BLaER1 (cell line): ENCODE data around the gene TBC1D5.
"Not testable (repeated sequence)": the region's sequence is repeated elsewhere in the genome, so short reads cannot be mapped to it uniquely, and the experiment has no call there.

Experiments
- H3K27ac ChIP-seq: shearing (Covaris generic); formaldehyde crosslinking; 2 replicates; pipeline ENCODE4 v1.8.1; 2022
- H3K27me3 ChIP-seq: shearing (Covaris generic); formaldehyde crosslinking; 2 replicates; pipeline ENCODE4 v1.8.1; 2022
- H3K36me3 ChIP-seq: shearing (Covaris generic); formaldehyde crosslinking; 2 replicates; pipeline ENCODE4 v1.8.1; 2022
- H3K4me1 ChIP-seq: shearing (Covaris generic); formaldehyde crosslinking; 2 replicates; pipeline ENCODE4 v1.8.1; 2022
- H3K4me2 ChIP-seq: shearing (Covaris generic); formaldehyde crosslinking; 2 replicates; pipeline ENCODE4 v1.8.1; 2022
- H3K4me3 ChIP-seq: shearing (Covaris generic); formaldehyde crosslinking; 2 replicates; pipeline ENCODE4 v1.8.1; 2022
- H3K9ac ChIP-seq: shearing (Covaris generic); formaldehyde crosslinking; 2 replicates; pipeline ENCODE4 v1.8.1; 2022
- H3K9me3 ChIP-seq: shearing (Covaris generic); formaldehyde crosslinking; 2 replicates; pipeline ENCODE4 v1.8.1; 2022
- H4K20me1 ChIP-seq: shearing (Covaris generic); formaldehyde crosslinking; 2 replicates; pipeline ENCODE4 v1.8.1; 2022
- Cebpa-rat ChIP-seq: shearing (Covaris generic); IDR thresholded peaks from 2 replicates; pipeline ENCODE4 v1.8.1; 2022

Gene TBC1D5

DNA sequence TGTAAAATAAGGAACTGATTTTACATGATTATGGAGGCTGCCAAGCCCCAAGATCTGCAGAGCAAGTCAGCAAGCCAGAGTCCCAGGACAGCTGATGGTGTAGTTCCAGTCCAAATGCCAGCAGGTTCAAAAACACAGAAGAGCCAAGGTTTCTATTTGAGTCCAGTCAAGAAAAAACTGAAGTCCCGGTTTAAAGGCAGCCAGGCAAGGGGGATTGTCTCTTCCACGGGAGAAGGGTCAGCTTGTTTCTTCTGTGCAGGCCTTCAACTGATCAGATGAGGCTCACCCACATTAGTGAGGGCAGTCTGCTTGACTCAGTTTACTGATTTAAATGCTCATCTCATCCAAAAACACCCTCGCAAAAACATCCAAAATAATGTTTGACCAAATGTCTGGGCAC is 611.5 kb downstream of the TBC1D5 start:
- Histone ChIP-seq H3K9ac (no peak overlapping the region), H3K4me3 (no peak overlapping the region), H3K9me3 (peaks cover 22% of the 10 kb centered on the region), H3K4me2 (no peak overlapping the region), H4K20me1 (no peaks in the 10 kb centered on the region), H3K27me3 (no peaks in the 10 kb centered on the region), H3K27ac (no peak overlapping the region), H3K4me1 (no peaks in the 10 kb centered on the region), H3K36me3 (no peaks in the 10 kb centered on the region)
- TF ChIP-seq Cebpa-rat = no peak

DNA sequence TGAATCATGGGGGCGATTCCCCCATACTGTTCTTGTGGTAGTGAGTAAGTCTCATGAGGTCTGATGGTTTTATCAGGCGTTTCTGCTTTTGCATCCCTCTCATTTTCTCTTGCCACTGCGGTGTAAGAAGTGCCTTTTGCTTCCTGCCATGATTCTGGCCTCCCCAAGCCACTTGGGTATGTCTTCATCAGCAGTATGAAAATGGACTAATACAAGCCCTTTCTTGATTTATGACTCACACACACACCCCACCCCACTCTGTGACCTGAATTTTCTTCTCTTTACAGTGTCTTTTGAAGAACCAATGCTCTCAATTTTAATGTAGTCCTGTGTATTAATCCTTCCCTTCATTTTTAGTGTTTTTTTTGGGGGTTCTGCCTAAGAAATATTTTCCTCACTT is 612.9 kb downstream of the TBC1D5 start:
- Histone ChIP-seq H3K36me3 (no peaks in the 10 kb centered on the region), H3K27ac (no peak overlapping the region), H3K27me3 (no peaks in the 10 kb centered on the region), H3K9ac (no peak overlapping the region), H4K20me1 (no peaks in the 10 kb centered on the region), H3K9me3 (peaks cover 22% of the 10 kb centered on the region), H3K4me2 (no peak overlapping the region), H3K4me1 (no peaks in the 10 kb centered on the region), H3K4me3 (no peak overlapping the region)
- no peak for TF ChIP-seq Cebpa-rat

DNA sequence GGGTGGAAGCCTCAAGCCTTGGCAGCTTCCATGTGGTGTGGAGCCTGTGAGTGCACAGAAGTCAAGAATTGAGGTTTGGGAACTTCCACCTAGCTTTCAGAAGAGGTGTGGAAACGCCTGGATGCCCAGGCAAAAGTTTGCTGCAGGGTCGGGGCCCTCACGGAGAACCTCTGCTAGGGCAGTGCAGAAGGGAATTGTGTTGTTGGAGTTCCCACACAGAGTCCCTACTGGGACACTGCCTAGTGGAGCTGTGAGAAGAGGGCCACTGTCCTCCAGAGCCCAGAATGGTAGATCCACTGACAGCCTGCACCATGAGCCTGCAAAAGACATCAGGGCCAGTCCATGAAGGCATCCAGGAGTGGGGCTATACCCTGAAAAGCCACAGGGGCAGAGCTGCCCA is 613.8 kb downstream of the TBC1D5 start:
- H3K27ac ChIP-seq, H4K20me1 ChIP-seq, H3K4me3 ChIP-seq, H3K4me2 ChIP-seq, H3K36me3 ChIP-seq, H3K9ac ChIP-seq, H3K4me1 ChIP-seq, H3K27me3 ChIP-seq: not testable (repeated sequence)
- H3K9me3 ChIP-seq = peaks cover 22% of the 10 kb centered on the region

DNA sequence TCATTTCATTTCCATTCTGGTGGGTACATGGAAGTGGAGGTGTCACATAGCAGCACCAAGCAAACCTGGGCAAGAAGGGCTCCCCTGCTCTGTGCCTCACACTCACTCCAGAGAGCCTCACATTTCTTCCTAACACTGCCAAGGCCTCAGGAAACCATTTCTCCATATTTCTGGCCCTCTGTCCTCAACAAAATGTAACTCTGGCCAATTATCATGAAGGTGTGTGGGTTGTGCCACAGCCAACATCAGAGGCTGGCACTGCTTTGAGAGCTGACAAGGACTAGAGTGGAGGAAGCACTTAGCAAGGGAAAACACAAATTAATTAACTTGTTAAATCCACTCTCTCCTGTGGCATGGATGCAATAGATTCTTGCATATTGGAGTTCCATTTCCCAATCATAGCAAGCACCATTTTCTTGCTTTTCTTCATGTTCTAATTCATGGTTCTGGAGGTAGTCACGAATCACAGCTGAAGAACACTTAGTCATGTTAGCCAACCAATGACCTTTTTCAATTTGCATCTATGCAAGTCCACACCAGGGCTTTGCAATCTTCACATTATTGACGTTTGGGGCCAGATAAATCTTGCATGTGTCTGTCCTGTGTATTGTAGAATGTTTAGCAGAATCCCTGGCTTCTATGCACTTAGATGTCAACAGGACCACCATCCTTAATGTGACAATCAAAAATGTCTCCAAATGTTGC is 616.5 kb downstream of the TBC1D5 start:
- Histone ChIP-seq H3K27me3 (no peaks in the 10 kb centered on the region), H3K27ac (no peak overlapping the region), H3K4me3 (no peak overlapping the region), H3K4me1 (no peaks in the 10 kb centered on the region), H3K9me3 (peaks cover 22% of the 10 kb centered on the region), H3K9ac (no peak overlapping the region), H3K36me3 (no peaks in the 10 kb centered on the region), H3K4me2 (no peak overlapping the region), H4K20me1 (no peaks in the 10 kb centered on the region)
- TF ChIP-seq Cebpa-rat = no peak

DNA sequence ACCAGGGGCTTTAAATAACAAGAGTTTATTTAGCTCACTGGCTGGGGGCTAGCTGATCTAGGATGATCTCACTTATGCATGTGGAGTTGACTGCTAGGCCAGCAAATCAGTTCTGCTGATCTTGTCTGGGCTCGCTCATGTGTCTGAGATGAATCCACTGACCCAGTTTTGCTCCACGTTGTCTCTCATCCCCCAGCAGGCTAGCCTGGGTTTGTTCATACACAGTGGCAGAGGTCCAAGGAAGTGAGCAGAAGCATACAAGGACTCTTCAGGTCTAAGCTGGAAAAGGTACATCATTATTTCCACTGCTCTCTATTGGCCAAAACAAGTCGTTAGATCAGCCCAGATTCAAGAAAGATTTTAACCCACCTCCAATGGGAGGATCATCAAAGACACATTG is 619.7 kb downstream of the TBC1D5 start:
- no peak for TF ChIP-seq Cebpa-rat
- Histone ChIP-seq H3K4me2 (no peak overlapping the region), H3K9ac (no peak overlapping the region), H3K27me3 (no peaks in the 10 kb centered on the region), H4K20me1 (no peaks in the 10 kb centered on the region), H3K9me3 (peaks cover 5% of the 10 kb centered on the region; the same call in 1 of the 2 replicates), H3K4me1 (no peaks in the 10 kb centered on the region), H3K4me3 (no peak overlapping the region), H3K36me3 (no peaks in the 10 kb centered on the region), H3K27ac (no peak overlapping the region)

DNA sequence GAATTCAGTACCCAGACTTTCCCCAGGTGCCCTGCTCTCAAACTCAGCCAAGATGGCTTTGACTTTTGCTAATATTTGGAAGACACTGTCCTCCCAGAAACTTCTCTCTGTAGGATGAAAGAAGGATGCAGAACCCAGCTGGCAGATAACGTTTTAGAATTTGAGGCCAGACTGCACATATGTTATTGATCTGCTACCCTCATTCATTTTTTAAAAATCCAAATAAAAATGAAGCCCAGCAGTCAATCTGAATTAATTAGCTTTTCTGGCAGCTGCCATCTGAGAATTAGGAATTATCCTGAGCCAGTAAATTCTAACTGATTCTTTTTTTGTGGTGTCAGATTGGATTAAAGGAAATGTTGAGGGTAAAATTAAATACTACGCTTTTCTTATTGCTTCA is 621.1 kb downstream of the TBC1D5 start:
- Histone ChIP-seq H3K4me2 (no peak overlapping the region), H3K4me3 (no peak overlapping the region), H3K4me1 (no peaks in the 10 kb centered on the region)

DNA sequence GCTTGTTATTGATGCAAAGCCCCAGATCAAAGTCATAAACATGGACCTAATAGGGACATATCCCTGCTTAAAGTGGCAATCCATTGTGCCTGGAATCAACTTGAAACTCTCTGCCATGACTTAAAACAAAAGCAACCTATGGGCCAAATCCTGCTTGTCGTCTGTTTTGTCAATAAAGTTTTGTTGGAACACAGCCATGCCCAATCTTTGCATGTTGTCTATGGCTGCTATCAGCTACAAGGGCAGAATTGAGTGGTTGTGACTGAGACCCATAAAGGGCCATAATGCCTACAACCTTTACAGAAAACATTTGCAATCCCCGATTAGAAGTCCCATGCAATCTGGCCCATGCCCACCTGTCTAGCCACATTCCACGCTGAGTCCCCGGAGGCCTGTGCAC is 622.3 kb downstream of the TBC1D5 start:
- Histone ChIP-seq H3K9ac (no peak overlapping the region), H3K27ac (no peak overlapping the region), H3K4me3 (no peak overlapping the region), H3K27me3 (no peaks in the 10 kb centered on the region), H4K20me1 (no peaks in the 10 kb centered on the region), H3K9me3 (no peaks in the 10 kb centered on the region), H3K4me1 (no peaks in the 10 kb centered on the region), H3K36me3 (no peaks in the 10 kb centered on the region), H3K4me2 (no peak overlapping the region)
- TF ChIP-seq Cebpa-rat = no peak

More for the DNA sequence above, 621.1 kb downstream of the TBC1D5 start:
- Histone ChIP-seq H4K20me1 (no peaks in the 10 kb centered on the region), H3K9me3 (no peaks in the 10 kb centered on the region), H3K36me3 (no peaks in the 10 kb centered on the region), H3K27ac (no peak overlapping the region), H3K9ac (no peak overlapping the region), H3K27me3 (no peaks in the 10 kb centered on the region)
- TF ChIP-seq Cebpa-rat = no peak

DNA sequence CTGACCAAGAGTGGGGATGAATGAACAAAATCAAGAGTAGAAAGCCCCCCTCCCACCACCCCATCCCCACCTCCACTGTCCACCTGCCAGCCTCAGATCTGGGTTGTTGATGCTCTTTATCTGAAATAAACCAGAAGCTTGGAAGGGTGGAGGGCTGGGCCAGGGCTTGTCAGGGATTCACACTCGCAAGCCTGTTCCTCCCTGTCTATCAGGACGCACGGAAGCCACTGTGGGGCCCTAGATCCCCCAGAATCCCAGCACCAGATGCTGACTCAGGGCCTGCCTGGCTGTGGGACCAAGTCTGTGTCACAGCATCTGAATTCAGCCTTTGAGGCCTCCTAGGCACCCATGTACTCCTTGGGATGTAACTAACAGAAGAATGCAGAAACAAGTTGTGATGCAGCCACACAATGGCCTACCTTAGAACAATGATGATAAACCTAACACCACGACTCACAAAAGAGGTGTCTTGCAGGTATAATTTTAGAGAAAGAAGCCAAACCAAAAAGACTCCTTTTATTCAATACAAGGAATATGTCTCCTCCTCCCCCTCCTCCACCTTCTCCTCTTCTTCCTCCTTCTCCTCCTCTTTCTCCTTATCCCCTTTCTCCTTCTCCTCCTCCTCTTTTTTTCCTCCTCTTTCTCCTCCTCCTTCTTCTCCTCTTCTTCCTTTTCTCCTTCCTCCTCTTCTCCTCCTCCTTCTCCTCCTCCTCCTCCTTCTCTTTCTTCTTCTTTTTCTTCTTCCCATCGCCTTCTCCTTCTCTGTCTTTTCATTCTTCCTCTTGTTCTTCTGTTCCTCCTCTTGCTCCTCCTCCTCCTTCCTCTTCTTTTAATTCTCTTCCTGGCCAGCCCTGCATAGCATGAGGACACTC is 623.0 kb downstream of the TBC1D5 start:
- H3K4me2 ChIP-seq = no peak overlapping the region

DNA sequence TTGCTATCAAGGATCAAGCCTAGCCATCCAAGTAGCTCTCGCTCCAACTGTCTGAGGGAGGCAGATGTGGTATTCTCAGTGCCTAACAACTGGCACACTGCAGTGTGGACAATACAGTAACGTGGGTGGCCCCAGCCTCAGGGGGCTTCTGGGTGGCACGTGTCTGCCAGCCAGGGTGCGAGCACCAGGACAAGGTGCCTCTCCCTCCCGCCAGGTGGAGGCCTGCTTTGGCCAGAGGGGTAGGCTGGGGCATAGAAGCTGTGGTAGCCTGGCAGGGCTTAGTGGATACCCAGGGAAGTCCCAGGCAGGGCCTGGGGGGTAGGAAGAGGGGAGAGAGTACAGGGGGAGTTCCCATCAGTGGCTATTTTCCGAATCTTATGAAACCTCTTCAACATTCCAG is 623.7 kb downstream of the TBC1D5 start:
- H3K9me3 ChIP-seq = no peaks in the 10 kb centered on the region
- H4K20me1 ChIP-seq = no peaks in the 10 kb centered on the region
- H3K36me3 ChIP-seq = no peaks in the 10 kb centered on the region
- no peak overlapping the region for H3K9ac ChIP-seq
- H3K4me2 ChIP-seq = no peak overlapping the region
- H3K27ac ChIP-seq = no peak overlapping the region
- H3K27me3 ChIP-seq = no peaks in the 10 kb centered on the region
- H3K4me3 ChIP-seq = no peak overlapping the region
- TF ChIP-seq Cebpa-rat = no peak
- no peaks in the 10 kb centered on the region for H3K4me1 ChIP-seq

More for the DNA sequence above, 623.0 kb downstream of the TBC1D5 start:
- Histone ChIP-seq H3K27ac (no peak overlapping the region), H3K27me3 (no peaks in the 10 kb centered on the region), H4K20me1 (no peaks in the 10 kb centered on the region), H3K9me3 (no peaks in the 10 kb centered on the region), H3K36me3 (no peaks in the 10 kb centered on the region), H3K4me3 (no peak overlapping the region), H3K4me1 (no peaks in the 10 kb centered on the region), H3K9ac (no peak overlapping the region)
- no peak for TF ChIP-seq Cebpa-rat

DNA sequence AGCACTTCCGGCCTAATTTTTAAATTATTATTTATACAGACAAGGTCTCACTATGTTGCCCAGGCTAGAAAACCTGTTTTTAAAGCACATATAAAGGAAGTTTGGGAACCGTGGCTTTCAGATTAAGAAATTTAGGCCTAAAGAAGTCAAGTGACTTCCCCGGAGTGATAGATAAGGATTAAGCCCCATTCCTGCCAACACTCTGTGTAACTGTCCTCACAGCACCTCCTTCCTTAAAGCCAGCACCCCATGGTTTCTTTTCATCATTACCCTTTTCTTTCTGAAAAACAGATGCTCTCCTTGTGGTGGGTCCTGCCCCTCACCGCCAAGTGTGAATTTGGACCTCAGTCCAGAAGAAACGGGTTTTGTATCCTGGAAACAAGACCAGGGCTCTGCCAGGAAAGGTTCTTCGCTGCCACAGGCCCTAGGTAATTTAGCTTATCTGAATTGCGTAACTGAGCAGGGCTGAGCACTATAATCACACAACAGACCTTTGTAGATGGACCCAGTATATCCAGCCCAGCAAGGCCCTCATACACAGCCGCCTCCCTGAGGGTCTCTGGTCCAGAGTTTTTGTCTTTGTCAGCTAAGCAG is 626.3 kb downstream of the TBC1D5 start:
- Histone ChIP-seq H3K27ac (no peak overlapping the region), H3K27me3 (no peaks in the 10 kb centered on the region), H3K9ac (no peak overlapping the region), H3K9me3 (no peaks in the 10 kb centered on the region), H3K4me2 (no peak overlapping the region), H4K20me1 (no peaks in the 10 kb centered on the region), H3K4me3 (no peak overlapping the region), H3K4me1 (no peaks in the 10 kb centered on the region), H3K36me3 (no peaks in the 10 kb centered on the region)
- no peak for TF ChIP-seq Cebpa-rat
